OCI-LY3 (cell line): Measurements from ENCODE around the gene MATCAP1.

Experiments
- H2AFZ ChIP-seq: fragments of 200-600, 300-600 bp; shearing (Covaris generic); 2 replicates; pipeline ENCODE4 v1.6.0; 2014; ENCODE audit warnings: antibody characterized with exemption, low read depth, low read length
- H3K27ac ChIP-seq: fragments of 200-600, 300-600 bp; sonication (generic); 2 replicates; pipeline ENCODE4 v1.5.1; 2014; ENCODE audit warnings: mild to moderate bottlenecking, low read length, moderate library complexity, mixed read lengths
- H3K27me3 ChIP-seq: fragments of 200-600, 300-600 bp; sonication (generic); 2 replicates; pipeline ENCODE4 v1.6.1; 2014; ENCODE audit warnings: low read depth, low read length, mixed read lengths
- H3K36me3 ChIP-seq: fragments of 200-600, 300-600 bp; sonication (generic); replicated peaks from 2 replicates; pipeline ENCODE3; 2014; ENCODE audit warnings: low read depth, low read length, mixed read lengths
- H3K4me1 ChIP-seq: fragments of 300-600, 200-600 bp; sonication (generic); 2 replicates; pipeline ENCODE4 v1.6.1; 2014; ENCODE audit warnings: low read length, mixed read lengths
- H3K4me2 ChIP-seq: fragments of 200-600, 300-600 bp; sonication (generic); 2 replicates; pipeline ENCODE4 v1.6.1; 2014; ENCODE audit warnings: low read length, mixed read lengths
- H3K4me3 ChIP-seq: fragments of 300-600, 200-600 bp; sonication (generic); 2 replicates; pipeline ENCODE4 v1.5.1; 2014; ENCODE audit warnings: antibody characterized with exemption, mild to moderate bottlenecking, low read length, moderate library complexity
- H3K79me2 ChIP-seq: fragments of 300-600, 200-600 bp; shearing (Covaris generic); 2 replicates; pipeline ENCODE4 v1.6.1; 2014; ENCODE audit warnings: mild to moderate bottlenecking, low read length, mixed read lengths
- H3K9ac ChIP-seq: fragments of 300-600, 200-600 bp; shearing (Covaris generic); 2 replicates; pipeline ENCODE4 v1.6.0; 2014; ENCODE audit warnings: mild to moderate bottlenecking, low read length, moderate library complexity
- H3K9me3 ChIP-seq: fragments of 200-600, 300-600 bp; shearing (Covaris generic); 2 replicates; pipeline ENCODE4 v1.6.1; 2014; ENCODE audit warnings: low read length, mixed read lengths; ENCODE audit not compliant: insufficient read depth
- H4K20me1 ChIP-seq: fragments of 200-600, 300-600 bp; sonication (generic); 2 replicates; pipeline ENCODE4 v1.6.1; 2016; ENCODE audit warnings: low read length, mixed read lengths; ENCODE audit not compliant: insufficient read depth
- EZH2phosphoT487 ChIP-seq: fragments of 200-600 bp; shearing (Covaris generic); IDR thresholded peaks from 2 replicates; pipeline ENCODE4 v1.6.1; 2018; ENCODE audit warnings: antibody characterized with exemption, mixed run types, low read depth
- TF ChIP-seq, protein P1 (sequence below): fragments of 200-600, 300-600 bp; sonication (generic); IDR thresholded peaks from 2 replicates; pipeline ENCODE4 v1.5.1; 2014; ENCODE audit warnings: antibody characterized with exemption, low read length, low read depth

The MATCAP1 gene

DNA sequence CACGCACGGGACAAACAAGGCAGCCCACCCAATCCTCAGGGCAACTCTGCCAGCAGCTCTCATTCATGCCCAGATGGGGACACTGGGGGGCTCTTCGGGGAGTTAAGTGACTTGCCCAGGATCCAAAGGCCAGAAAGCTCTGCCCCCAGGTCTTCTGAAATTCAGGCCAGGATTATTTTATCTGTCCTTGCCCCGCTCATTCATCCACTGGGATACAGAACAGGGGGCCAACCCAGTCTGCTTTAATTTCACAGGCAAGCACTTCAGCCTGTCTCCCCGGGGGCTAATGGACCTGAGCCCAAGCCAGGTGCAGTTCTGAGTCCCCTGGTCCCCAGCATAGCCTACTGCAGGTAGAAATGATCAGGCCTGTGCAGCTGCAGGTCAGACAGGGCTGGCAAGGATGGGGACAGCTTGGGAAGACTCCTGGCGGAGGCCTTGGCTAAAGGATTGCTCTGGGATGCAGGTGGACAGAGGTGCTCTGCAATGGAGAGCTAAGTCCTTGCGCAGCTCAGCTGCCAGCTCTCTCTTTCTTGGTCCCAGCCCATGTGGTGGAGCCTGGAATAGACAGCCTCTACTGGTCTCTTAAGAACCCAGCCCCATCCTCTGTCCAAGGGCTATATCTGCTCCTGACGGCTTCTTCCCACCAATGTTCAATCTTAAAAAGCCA is 32.2 kb downstream of the MATCAP1 start:
- H2AFZ ChIP-seq = no peak overlapping the region

DNA sequence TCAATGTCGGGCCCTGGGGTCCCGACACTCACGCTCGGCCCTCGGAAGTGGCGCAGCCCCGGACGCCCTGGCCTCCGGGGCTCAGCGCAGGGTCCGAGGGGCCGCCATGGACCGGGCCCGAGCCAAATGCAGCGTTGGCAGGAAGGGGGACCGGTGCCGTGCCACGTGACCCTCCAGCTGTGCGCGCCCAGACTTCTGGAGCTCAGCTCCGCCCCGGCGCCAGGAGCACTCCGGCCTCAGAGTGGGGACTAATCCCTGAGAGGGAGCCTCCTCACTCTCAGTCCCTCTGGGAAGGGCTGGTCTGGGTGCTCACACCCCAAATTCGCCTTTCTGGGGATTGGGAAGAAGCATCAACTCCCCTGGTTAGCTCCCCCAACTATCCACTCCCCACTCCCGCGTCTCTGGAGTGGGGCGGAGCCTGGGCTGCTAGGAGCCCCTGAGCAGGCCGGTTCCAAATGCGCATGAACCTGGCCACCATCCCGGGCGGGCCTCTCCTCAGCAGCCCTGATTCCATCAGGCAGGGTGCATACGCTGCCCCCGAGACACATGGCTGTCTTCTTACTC is 32.8 kb downstream of the MATCAP1 start, which contains the start of gene B3GNT9:
Gene B3GNT9 (minus strand): TSS at position 166 of the 564 bp plus-strand sequence. CDS start 513 bp downstream, outside the sequence.
- Histone ChIP-seq H3K36me3 (peaks cover 23% of the 10 kb centered on the region), H3K27ac (no peak within 1 kb of the TSS), H2AFZ (no peak within 1 kb of the TSS), H3K9ac (peak within 1 kb of the TSS; percentile 37), H3K27me3 (no peaks in the 10 kb centered on the region), H3K9me3 (no peaks in the 10 kb centered on the region), H4K20me1 (no peaks in the 10 kb centered on the region), H3K79me2 (no peaks in the 10 kb centered on the region), H3K4me1 (no peaks in the 10 kb centered on the region), H3K4me2 (peak within 1 kb of the TSS; percentile 60), H3K4me3 (peak within 1 kb of the TSS; percentile 74)
- no peak for TF ChIP-seq EZH2phosphoT487
- TF ChIP-seq, protein P1, sequence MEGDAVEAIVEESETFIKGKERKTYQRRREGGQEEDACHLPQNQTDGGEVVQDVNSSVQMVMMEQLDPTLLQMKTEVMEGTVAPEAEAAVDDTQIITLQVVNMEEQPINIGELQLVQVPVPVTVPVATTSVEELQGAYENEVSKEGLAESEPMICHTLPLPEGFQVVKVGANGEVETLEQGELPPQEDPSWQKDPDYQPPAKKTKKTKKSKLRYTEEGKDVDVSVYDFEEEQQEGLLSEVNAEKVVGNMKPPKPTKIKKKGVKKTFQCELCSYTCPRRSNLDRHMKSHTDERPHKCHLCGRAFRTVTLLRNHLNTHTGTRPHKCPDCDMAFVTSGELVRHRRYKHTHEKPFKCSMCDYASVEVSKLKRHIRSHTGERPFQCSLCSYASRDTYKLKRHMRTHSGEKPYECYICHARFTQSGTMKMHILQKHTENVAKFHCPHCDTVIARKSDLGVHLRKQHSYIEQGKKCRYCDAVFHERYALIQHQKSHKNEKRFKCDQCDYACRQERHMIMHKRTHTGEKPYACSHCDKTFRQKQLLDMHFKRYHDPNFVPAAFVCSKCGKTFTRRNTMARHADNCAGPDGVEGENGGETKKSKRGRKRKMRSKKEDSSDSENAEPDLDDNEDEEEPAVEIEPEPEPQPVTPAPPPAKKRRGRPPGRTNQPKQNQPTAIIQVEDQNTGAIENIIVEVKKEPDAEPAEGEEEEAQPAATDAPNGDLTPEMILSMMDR = no peak

More for the DNA sequence above, 32.2 kb downstream of the MATCAP1 start:
- Histone ChIP-seq H3K4me1 (no peaks in the 10 kb centered on the region), H3K9me3 (no peaks in the 10 kb centered on the region), H3K4me2 (peak overlapping the region; percentile 60), H3K4me3 (peak overlapping the region; percentile 74), H3K36me3 (peaks cover 20% of the 10 kb centered on the region), H4K20me1 (no peaks in the 10 kb centered on the region), H3K27me3 (no peaks in the 10 kb centered on the region), H3K27ac (no peak overlapping the region), H3K9ac (no peak overlapping the region), H3K79me2 (no peaks in the 10 kb centered on the region)
- no peak for TF ChIP-seq EZH2phosphoT487
- TF ChIP-seq, protein P1 = no peak

- H3K27ac ChIP-seq = no peak overlapping the region
- peak overlapping the region; percentile 37 for H3K9ac ChIP-seq
- peak overlapping the region; percentile 60 for H3K4me2 ChIP-seq
- H3K9me3 ChIP-seq = no peaks in the 10 kb centered on the region
- peak overlapping the region; percentile 74 for H3K4me3 ChIP-seq
- no peaks in the 10 kb centered on the region for H3K27me3 ChIP-seq
- no peaks in the 10 kb centered on the region for H4K20me1 ChIP-seq
- no peak overlapping the region for H2AFZ ChIP-seq
- H3K36me3 ChIP-seq = peaks cover 23% of the 10 kb centered on the region
- H3K4me1 ChIP-seq = no peaks in the 10 kb centered on the region
- no peak for TF ChIP-seq EZH2phosphoT487
- TF ChIP-seq, protein P1 = no peak
- no peaks in the 10 kb centered on the region for H3K79me2 ChIP-seq
Observed at GRCh38 chr16:67150047-67150832, 33.5 kb downstream of the MATCAP1 start.
